Upper lobe of left lung (tissue), 4 donors: ENCODE data around the gene ARAP3.

Experiments used
- POLR2A ChIP-seq, 4 donors: fragments of 450-650 bp; IDR thresholded peaks; one replicate each; pipeline ENCODE4 v1.5.1; 2016 to 2017; ENCODE audit warnings: antibody characterized with exemption in 4 of 4, mild to moderate bottlenecking in 2 of 4
- POLR2AphosphoS5 ChIP-seq, 2 donors: sonication (generic); formaldehyde crosslinking; IDR thresholded peaks; one replicate each; pipeline ENCODE4 v1.5.1; 2017; ENCODE audit warnings: antibody characterized with exemption in 2 of 2
- TF ChIP-seq, protein P1 (sequence below), 6 experiments: fragments of 450-650 bp in 4 of 6; fragments of 200-600 bp in 2 of 6; sonication (generic) in 2 of 6; IDR thresholded peaks; one replicate each; pipeline ENCODE4 v1.5.1; 2016 to 2019; ENCODE audit warnings: antibody characterized with exemption in 6 of 6

DNA sequence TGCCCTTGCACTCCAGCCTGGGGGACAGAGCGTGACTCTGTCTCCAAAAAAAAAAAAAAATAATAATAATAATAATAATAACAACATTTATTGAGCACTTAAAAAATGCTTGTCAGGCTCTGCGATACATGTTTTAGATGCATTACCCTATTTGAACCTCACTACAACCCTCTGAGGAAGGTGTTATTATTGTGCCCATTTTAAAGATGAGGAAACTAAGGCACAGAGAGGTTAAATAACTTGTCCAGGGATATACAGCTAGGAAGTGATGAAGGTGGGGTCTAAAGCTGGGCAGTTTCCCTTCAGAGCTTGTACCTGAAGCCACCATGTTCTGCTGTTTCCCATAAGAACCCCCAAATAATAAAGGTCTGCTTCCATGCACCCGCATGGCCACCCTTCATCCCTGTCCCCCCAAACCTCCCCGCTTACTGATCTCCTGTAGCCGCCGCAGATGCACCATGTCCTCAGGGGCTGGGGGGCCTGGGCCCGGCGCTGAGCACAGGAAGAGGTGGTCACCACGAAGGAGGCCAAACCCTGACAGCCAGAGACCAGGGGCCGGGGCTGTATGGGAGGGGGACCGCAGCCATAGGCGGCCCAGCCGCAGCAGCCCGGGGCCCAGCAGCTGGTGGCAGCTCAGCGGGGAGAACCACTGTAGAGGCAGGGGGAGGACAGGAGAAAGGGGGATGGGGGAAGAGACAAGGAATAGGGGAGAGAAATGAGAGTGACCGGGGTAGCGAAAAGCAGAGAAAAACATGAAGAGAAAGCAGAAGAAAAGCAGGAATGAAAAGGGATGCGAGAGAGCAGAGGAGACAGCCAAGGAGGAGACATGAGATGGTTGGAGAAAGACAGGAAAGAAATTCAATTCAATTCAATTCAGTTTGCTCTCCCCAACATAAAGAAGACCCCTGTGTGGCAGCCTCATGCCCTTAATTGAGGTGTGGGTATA lies 15.8 kb downstream of the ARAP3 start:
- TF ChIP-seq POLR2A (IDR thresholded peaks at IDR 0.05) (no peak), POLR2AphosphoS5 (IDR thresholded peaks at IDR 0.05) (no peak)
- TF ChIP-seq, protein P1, sequence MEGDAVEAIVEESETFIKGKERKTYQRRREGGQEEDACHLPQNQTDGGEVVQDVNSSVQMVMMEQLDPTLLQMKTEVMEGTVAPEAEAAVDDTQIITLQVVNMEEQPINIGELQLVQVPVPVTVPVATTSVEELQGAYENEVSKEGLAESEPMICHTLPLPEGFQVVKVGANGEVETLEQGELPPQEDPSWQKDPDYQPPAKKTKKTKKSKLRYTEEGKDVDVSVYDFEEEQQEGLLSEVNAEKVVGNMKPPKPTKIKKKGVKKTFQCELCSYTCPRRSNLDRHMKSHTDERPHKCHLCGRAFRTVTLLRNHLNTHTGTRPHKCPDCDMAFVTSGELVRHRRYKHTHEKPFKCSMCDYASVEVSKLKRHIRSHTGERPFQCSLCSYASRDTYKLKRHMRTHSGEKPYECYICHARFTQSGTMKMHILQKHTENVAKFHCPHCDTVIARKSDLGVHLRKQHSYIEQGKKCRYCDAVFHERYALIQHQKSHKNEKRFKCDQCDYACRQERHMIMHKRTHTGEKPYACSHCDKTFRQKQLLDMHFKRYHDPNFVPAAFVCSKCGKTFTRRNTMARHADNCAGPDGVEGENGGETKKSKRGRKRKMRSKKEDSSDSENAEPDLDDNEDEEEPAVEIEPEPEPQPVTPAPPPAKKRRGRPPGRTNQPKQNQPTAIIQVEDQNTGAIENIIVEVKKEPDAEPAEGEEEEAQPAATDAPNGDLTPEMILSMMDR (IDR thresholded peaks at IDR 0.05): no peak
